Measurements from ENCODE around the gene KRTAP12-4. TPM values are rescaled to one million over a fixed set of nuclear protein-coding genes. Genes with fewer than 3 reads are reported as not detected.
"Not testable (repeated sequence)": the region's sequence is repeated elsewhere in the genome, so short reads cannot be mapped to it uniquely, and the experiment has no call there.

Gene KRTAP12-4
- total and polyA plus RNA-seq, 4 donors: not detected

- 78 to 80% methylated on average over 17 of the region's 17 CpGs for WGBS, 2 donors
- Histone ChIP-seq H3K36me3 (ENCODE audit: control insufficient read depth in 1 of 2, insufficient read depth in 2 of 2, low read length in 1 of 2) (no peaks in the 10 kb centered on the region), H3K9me3 (ENCODE audit: control insufficient read depth, low read length) (no peaks in the 10 kb centered on the region), H3K27me3 (ENCODE audit: control insufficient read depth in 1 of 2, insufficient read depth in 2 of 2, low read length in 1 of 2) (no peaks in the 10 kb centered on the region), H3K4me3 (ENCODE audit: low read length in 2 of 2) (no peak overlapping the region), H3K27ac (ENCODE audit: low read depth in 1 of 2, low read length in 2 of 2) (no peak overlapping the region), H3K4me1 (ENCODE audit: control insufficient read depth in 1 of 2, insufficient read depth in 2 of 2, low read length in 2 of 2) (no peaks in the 10 kb centered on the region)
- intact Hi-C loops (cut with DNase I): no loop called here
- DNase-seq (no peak), ATAC-seq (ENCODE audit: low FRiP score) (no peak)
Measured at GRCh38 chr21:44699502-44700001, 45.1 kb upstream of the KRTAP12-4 start.

GRCh38 chr21:44697811-44698734 lies 43.6 kb upstream of the KRTAP12-4 start:
- Histone ChIP-seq H3K36me3 (ENCODE audit: control insufficient read depth in 1 of 2, insufficient read depth in 2 of 2, low read length in 1 of 2) (no peaks in the 10 kb centered on the region), H3K4me1 (ENCODE audit: control insufficient read depth in 1 of 2, insufficient read depth in 2 of 2, low read length in 2 of 2) (no peaks in the 10 kb centered on the region), H3K9me3 (ENCODE audit: control insufficient read depth, low read length) (no peaks in the 10 kb centered on the region), H3K27me3 (ENCODE audit: control insufficient read depth in 1 of 2, insufficient read depth in 2 of 2, low read length in 1 of 2) (no peaks in the 10 kb centered on the region), H3K27ac (ENCODE audit: low read depth in 1 of 2, low read length in 2 of 2) (no peak overlapping the region), H3K4me3 (ENCODE audit: low read length in 2 of 2) (no peak overlapping the region)
- ATAC-seq (ENCODE audit: low FRiP score) (no peak), DNase-seq (no peak)
- 36 to 47% methylated on average over 34 to 35 of the region's 35 CpGs for whole genome bisulfite sequencing, 2 donors
- intact Hi-C loops (cut with DNase I): no loop called here

GRCh38 chr21:44697172-44697810 lies 42.8 kb upstream of the KRTAP12-4 start, which contains the start of gene KRTAP10-12:
TSS of gene KRTAP10-12 (plus strand) at chr21:44697172. CDS start at chr21:44697202, 30 bp downstream.
- 45 to 54% methylated on average over 16 to 21 of the region's 21 CpGs for WGBS, 2 donors
- H3K4me3 ChIP-seq (ENCODE audit: low read length in 2 of 2); intact Hi-C loops (cut with DNase I); ATAC-seq (ENCODE audit: low FRiP score); H3K36me3 ChIP-seq (ENCODE audit: control insufficient read depth in 1 of 2, insufficient read depth in 2 of 2, low read length in 1 of 2); DNase-seq; H3K27me3 ChIP-seq (ENCODE audit: control insufficient read depth in 1 of 2, insufficient read depth in 2 of 2, low read length in 1 of 2); H3K27ac ChIP-seq (ENCODE audit: low read depth in 1 of 2, low read length in 2 of 2); H3K4me1 ChIP-seq (ENCODE audit: control insufficient read depth in 1 of 2, insufficient read depth in 2 of 2, low read length in 2 of 2); H3K9me3 ChIP-seq (ENCODE audit: control insufficient read depth, low read length): not testable (repeated sequence)

- H3K36me3 ChIP-seq (ENCODE audit: control insufficient read depth in 1 of 2, insufficient read depth in 2 of 2, low read length in 1 of 2): no peaks in the 10 kb centered on the region
- 80 to 81% methylated on average over 10 of the region's 10 CpGs for WGBS, 2 donors
- no peaks in the 10 kb centered on the region for H3K27me3 ChIP-seq (ENCODE audit: control insufficient read depth in 1 of 2, insufficient read depth in 2 of 2, low read length in 1 of 2)
- ATAC-seq (ENCODE audit: low FRiP score) (no peak), DNase-seq (no peak)
- no peaks in the 10 kb centered on the region for H3K4me1 ChIP-seq (ENCODE audit: control insufficient read depth in 1 of 2, insufficient read depth in 2 of 2, low read length in 2 of 2)
- no peaks in the 10 kb centered on the region for H3K9me3 ChIP-seq (ENCODE audit: control insufficient read depth, low read length)
- no peak overlapping the region for H3K4me3 ChIP-seq (ENCODE audit: low read length in 2 of 2)
- intact Hi-C loops (cut with DNase I): no loop called here
- H3K27ac ChIP-seq (ENCODE audit: low read depth in 1 of 2, low read length in 2 of 2): no peak overlapping the region
Measured at GRCh38 chr21:44696572-44696971, 42.1 kb upstream of the KRTAP12-4 start.

GRCh38 chr21:44695641-44696040 lies 41.2 kb upstream of the KRTAP12-4 start:
- H3K4me3 ChIP-seq (ENCODE audit: low read length in 2 of 2): no peak overlapping the region
- ATAC-seq (ENCODE audit: low FRiP score): no peak
- no peaks in the 10 kb centered on the region for H3K27me3 ChIP-seq (ENCODE audit: control insufficient read depth in 1 of 2, insufficient read depth in 2 of 2, low read length in 1 of 2)
- no peak overlapping the region for H3K27ac ChIP-seq (ENCODE audit: low read depth in 1 of 2, low read length in 2 of 2)
- 88 to 91% methylated on average over 8 of the region's 8 CpGs for WGBS, 2 donors
- intact Hi-C loops (cut with DNase I): no loop called here
- H3K36me3 ChIP-seq (ENCODE audit: control insufficient read depth in 1 of 2, insufficient read depth in 2 of 2, low read length in 1 of 2): no peaks in the 10 kb centered on the region
- no peaks in the 10 kb centered on the region for H3K4me1 ChIP-seq (ENCODE audit: control insufficient read depth in 1 of 2, insufficient read depth in 2 of 2, low read length in 2 of 2)
- DNase-seq: no peak
- H3K9me3 ChIP-seq (ENCODE audit: control insufficient read depth, low read length): no peaks in the 10 kb centered on the region

GRCh38 chr21:44695184-44695583 lies 40.7 kb upstream of the KRTAP12-4 start:
- DNase-seq (no peak), ATAC-seq (ENCODE audit: low FRiP score) (no peak)
- Histone ChIP-seq H3K9me3 (ENCODE audit: control insufficient read depth, low read length) (no peaks in the 10 kb centered on the region), H3K27ac (ENCODE audit: low read depth in 1 of 2, low read length in 2 of 2) (no peak overlapping the region), H3K36me3 (ENCODE audit: control insufficient read depth in 1 of 2, insufficient read depth in 2 of 2, low read length in 1 of 2) (no peaks in the 10 kb centered on the region), H3K4me1 (ENCODE audit: control insufficient read depth in 1 of 2, insufficient read depth in 2 of 2, low read length in 2 of 2) (no peaks in the 10 kb centered on the region), H3K27me3 (ENCODE audit: control insufficient read depth in 1 of 2, insufficient read depth in 2 of 2, low read length in 1 of 2) (no peaks in the 10 kb centered on the region), H3K4me3 (ENCODE audit: low read length in 2 of 2) (no peak overlapping the region)
- 81 to 84% methylated on average over 8 of the region's 8 CpGs for WGBS, 2 donors
- intact Hi-C loops (cut with DNase I): no loop called here

GRCh38 chr21:44694776-44695175 lies 40.3 kb upstream of the KRTAP12-4 start:
- H3K4me3 ChIP-seq (ENCODE audit: low read length in 2 of 2): no peak overlapping the region
- WGBS, 2 donors: 70 to 71% methylated on average over 11 of the region's 11 CpGs
- H3K36me3 ChIP-seq (ENCODE audit: control insufficient read depth in 1 of 2, insufficient read depth in 2 of 2, low read length in 1 of 2): no peaks in the 10 kb centered on the region
- H3K27ac ChIP-seq (ENCODE audit: low read depth in 1 of 2, low read length in 2 of 2): no peak overlapping the region
- intact Hi-C loops (cut with DNase I): no loop called here
- H3K27me3 ChIP-seq (ENCODE audit: control insufficient read depth in 1 of 2, insufficient read depth in 2 of 2, low read length in 1 of 2): no peaks in the 10 kb centered on the region
- ATAC-seq (ENCODE audit: low FRiP score) (no peak), DNase-seq (no peak)
- no peaks in the 10 kb centered on the region for H3K9me3 ChIP-seq (ENCODE audit: control insufficient read depth, low read length)
- H3K4me1 ChIP-seq (ENCODE audit: control insufficient read depth in 1 of 2, insufficient read depth in 2 of 2, low read length in 2 of 2): no peaks in the 10 kb centered on the region

- Histone ChIP-seq H3K36me3 (ENCODE audit: control insufficient read depth in 1 of 2, insufficient read depth in 2 of 2, low read length in 1 of 2) (no peaks in the 10 kb centered on the region), H3K9me3 (ENCODE audit: control insufficient read depth, low read length) (no peaks in the 10 kb centered on the region), H3K4me1 (ENCODE audit: control insufficient read depth in 1 of 2, insufficient read depth in 2 of 2, low read length in 2 of 2) (no peaks in the 10 kb centered on the region), H3K4me3 (ENCODE audit: low read length in 2 of 2) (no peak overlapping the region), H3K27me3 (ENCODE audit: control insufficient read depth in 1 of 2, insufficient read depth in 2 of 2, low read length in 1 of 2) (no peaks in the 10 kb centered on the region), H3K27ac (ENCODE audit: low read depth in 1 of 2, low read length in 2 of 2) (no peak overlapping the region)
- WGBS, 2 donors: 48 to 49% methylated on average over 2 of the region's 2 CpGs
- DNase-seq (no peak), ATAC-seq (ENCODE audit: low FRiP score) (no peak)
- intact Hi-C loops (cut with DNase I): no loop called here
Measured at GRCh38 chr21:44692798-44693512, 38.5 kb upstream of the KRTAP12-4 start.

Data from aorta (tissue), 5 donors.